Stimulated activated CD8-positive, alpha-beta memory T cell treated with anti-CD3 and anti-CD28 coated beads, Interleukin-4, amount 100 ng/mL, for 24 hours (primary cell): ENCODE measurements around the gene ZNF692.
"Not testable (repeated sequence)": the region's sequence is repeated elsewhere in the genome, so short reads cannot be mapped to it uniquely, and the experiment has no call there.

Experiments used
- DNase-seq: peaks from one replicate; pipeline ENCODE4 v3.0.0-alpha.2; 2020; ENCODE audit warnings: low read depth

ZNF692 gene

DNA sequence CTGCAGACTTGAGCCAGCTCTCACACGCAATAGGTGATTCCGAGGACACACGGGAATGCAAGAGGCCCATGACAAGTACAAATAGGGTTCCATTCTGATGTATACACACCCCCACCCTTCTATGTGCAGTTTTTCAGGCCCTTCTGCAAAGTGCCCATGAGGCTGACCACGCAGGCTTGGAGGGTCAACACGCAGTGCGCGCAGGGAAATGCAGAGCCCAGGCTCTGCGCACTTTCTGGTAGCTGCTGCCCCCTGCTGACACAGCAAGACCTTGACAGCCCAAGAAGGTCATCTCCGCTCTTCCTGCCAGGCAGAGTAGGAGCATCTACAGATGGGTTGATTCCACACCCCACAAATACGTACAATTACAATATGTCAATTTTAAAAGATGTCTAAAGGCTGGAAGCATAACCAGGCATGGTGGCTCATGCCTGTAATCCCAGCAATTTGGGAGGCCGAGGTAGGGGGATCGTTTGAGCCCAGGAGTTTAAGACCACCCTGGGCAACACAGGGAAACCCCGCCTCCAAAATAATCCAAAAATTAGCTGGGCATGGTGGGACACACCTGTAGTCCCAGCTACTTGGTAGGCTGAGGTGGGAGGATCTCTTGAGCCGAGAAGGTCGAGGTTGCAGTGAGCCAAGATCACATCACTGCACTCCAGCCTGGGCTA lies 51.7 kb downstream of the ZNF692 start:
- peak; percentile 28 for DNase-seq

DNA sequence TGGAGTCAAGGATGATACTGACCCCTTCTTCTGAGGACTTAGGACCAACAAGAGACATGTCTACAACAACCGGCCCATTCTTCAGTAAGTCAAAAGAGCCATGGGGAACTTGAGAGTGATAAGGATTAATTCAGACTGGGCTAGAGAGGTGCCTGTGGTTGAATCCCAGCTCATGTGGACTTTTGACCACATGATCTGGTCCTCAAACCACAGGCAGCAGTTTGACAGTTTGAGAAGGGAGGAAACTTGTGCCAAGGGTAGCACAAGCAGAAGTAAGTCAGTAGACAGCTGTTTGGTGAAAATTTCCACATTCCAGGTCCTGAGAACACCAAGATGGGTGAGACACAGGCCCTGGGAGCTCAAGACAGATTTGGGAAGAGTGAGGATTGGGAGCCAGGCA lies 53.0 kb downstream of the ZNF692 start:
- no peak for DNase-seq

DNA sequence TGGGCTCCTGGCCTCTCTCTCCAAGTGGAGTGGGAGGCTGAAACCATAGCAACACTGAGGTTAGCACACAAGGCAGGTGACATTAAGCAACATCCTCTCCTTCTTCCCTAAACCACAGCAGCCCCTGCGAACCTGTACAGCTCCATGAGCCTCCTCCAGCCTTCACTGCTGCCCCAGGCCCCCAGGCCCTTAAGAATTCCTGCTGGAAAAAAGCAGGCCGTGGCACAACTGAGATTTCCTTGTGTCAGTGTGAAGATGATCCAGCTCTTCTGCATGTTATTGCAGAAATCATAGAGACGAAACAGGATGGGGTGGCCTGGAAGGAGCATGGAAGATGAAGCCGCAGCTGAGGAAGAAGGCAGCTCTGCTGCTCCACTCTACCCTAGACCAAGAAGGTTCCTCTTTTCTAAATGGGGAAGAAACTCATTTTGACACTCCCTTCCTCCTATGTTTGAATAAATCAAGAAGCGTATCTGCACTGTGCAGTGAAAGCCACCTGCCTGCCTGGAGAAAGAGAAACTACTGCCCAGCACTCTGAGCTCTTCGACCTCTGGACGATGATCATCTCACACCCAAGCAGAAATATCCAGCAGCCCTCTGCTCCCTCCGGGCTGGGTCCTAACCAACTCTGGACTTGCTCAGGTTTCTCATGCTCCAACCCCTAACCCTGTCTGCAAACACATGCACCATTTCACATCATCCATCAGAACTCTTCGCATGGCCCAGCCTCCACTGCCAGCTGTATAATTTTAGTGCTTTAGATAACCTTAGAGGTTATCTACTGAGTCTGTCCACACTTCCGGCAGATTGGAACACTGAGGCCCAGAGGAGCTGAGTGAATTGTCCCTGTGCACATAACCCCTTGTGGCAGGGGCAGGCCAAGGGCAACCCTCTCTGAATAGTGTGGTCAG lies 53.9 kb downstream of the ZNF692 start:
- DNase-seq, result no peak

- DNase-seq, result not testable (repeated sequence)
Measured at GRCh38 chr1:248803501-248803900, 55.4 kb downstream of the ZNF692 start.

DNA sequence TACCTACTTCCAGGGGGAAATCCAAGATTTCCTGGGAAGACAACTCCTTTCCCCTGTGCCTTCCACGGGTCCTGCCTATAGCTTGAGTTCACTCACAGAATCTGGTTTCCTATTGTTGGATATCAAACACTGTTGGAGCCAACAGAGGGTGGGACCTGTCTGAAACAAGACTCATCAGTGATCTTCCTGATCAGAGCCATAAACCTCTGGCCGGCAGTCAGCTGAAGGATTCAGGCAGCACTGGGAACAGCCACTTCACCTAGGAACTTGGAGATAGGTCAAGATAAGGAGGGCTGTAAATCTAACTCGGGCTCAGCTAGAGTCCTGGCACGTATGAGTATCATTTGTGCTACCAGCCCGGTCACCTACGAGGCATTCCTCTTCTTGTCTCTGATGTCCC lies 56.4 kb downstream of the ZNF692 start:
- no peak for DNase-seq

GRCh38 chr1:248800459-248800858 lies 58.4 kb downstream of the ZNF692 start:
- no peak for DNase-seq
